Breast epithelium (tissue), 3 donors: ENCODE measurements around the gene TINCR. TPM values are rescaled to one million over a fixed set of nuclear protein-coding genes. Genes with fewer than 3 reads are reported as not detected.

Source experiments
- total RNA-seq, 3 donors: library from RNA; depleted of rRNA; stranded (reverse); fragments of >200 nt; gene quantifications; one replicate each; pipeline ENCODE4 v1.1.0, GENCODE V29; 2016

The TINCR gene
- total RNA-seq, 3 donors from 2014 or later: 1.1 to 11.7 (median 1.3) TPM

Other genes starting within 250 kb of the TINCR start
- 100 to 1,000 TPM; 111 to 603 (median 114) TPM for gene PTPRS, start 227.1 kb downstream of the TINCR start, total RNA-seq
- not detected for gene ZNRF4, start 112.5 kb downstream of the TINCR start, total RNA-seq
- 10 to 100 TPM; 46.4 to 68.8 (median 62.1) TPM for gene SAFB2, start 54.8 kb upstream of the TINCR start, total RNA-seq
- gene SAFB, start 55.1 kb upstream of the TINCR start, total RNA-seq: 100 to 1,000 TPM in 2 of 3 donors, 10 to 100 TPM in 1; 64.2 to 112 (median 111) TPM
- 10 to 100 TPM; 29.4 to 49.5 (median 44.3) TPM for gene MICOS13, start 112.6 kb upstream of the TINCR start, total RNA-seq
- 10 to 100 TPM; 10.4 to 13.1 (median 11.1) TPM for gene HSD11B1L, start 113.1 kb upstream of the TINCR start, total RNA-seq
- gene RPL36, start 122.3 kb upstream of the TINCR start, total RNA-seq: 1,000 to 10,000 TPM in 1 of 3 donors, 100 to 1,000 TPM in 2; 687 to 1,274 (median 863) TPM
- gene LONP1, start 152.2 kb upstream of the TINCR start, total RNA-seq: 10 to 100 TPM; 48.1 to 66.2 (median 60.6) TPM
- gene CATSPERD, start 152.7 kb upstream of the TINCR start, total RNA-seq: not detected
- 1 to 10 TPM in 2 of 3 donors, under 1 TPM in 1; 0.64 to 2.0 (median 1.2) TPM for gene PRR22, start 216.8 kb upstream of the TINCR start, total RNA-seq
- gene DUS3L, start 223.2 kb upstream of the TINCR start, total RNA-seq: 10 to 100 TPM; 28.8 to 44.9 (median 37.2) TPM
- 1 to 10 TPM in 2 of 3 donors, under 1 TPM in 1; 0.48 to 1.8 (median 1.6) TPM for gene NRTN, start 237.1 kb upstream of the TINCR start, total RNA-seq